Activated CD8-positive, alpha-beta memory T cell treated with anti-CD3 and anti-CD28 coated beads, Interleukin-2, amount 50 U/mL, for 1 hour (primary cell): ENCODE measurements around the gene ABLIM2.

ENCODE experiments used
- DNase-seq: peaks from one replicate; pipeline ENCODE4 v3.0.0-alpha.2; 2020; ENCODE audit errors: extremely low read depth

ABLIM2 gene

DNA sequence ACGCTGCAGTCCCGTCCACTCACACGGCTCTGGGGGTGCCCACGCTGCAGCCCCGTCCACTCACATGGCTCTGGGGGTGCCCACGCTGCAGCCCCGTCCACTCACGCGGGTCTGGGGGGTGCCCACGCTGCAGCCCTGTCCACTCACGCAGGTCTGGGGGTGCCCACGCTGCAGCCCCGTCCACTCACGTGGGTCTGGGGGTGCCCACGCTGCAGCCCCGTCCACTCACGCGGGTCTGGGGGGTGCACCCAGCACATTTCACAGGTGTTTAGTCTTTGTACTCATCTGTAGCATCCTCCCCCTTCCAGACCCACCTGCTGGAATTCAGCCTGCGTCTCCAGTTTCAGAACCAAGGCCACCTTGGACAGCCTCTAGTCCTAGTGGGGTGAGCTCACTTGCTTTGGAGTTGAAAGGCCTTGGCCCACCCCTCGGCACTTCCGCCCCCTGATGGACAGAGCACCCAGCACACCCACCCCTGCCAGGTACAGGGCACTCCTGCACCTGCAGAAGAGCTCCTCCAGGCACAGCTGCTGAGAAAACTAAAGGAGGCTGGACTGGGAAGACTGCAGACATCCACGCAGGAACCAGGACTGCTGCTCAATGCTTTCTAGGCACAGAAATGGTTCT is 73.0 kb downstream of the ABLIM2 start:
- no peak for DNase-seq

DNA sequence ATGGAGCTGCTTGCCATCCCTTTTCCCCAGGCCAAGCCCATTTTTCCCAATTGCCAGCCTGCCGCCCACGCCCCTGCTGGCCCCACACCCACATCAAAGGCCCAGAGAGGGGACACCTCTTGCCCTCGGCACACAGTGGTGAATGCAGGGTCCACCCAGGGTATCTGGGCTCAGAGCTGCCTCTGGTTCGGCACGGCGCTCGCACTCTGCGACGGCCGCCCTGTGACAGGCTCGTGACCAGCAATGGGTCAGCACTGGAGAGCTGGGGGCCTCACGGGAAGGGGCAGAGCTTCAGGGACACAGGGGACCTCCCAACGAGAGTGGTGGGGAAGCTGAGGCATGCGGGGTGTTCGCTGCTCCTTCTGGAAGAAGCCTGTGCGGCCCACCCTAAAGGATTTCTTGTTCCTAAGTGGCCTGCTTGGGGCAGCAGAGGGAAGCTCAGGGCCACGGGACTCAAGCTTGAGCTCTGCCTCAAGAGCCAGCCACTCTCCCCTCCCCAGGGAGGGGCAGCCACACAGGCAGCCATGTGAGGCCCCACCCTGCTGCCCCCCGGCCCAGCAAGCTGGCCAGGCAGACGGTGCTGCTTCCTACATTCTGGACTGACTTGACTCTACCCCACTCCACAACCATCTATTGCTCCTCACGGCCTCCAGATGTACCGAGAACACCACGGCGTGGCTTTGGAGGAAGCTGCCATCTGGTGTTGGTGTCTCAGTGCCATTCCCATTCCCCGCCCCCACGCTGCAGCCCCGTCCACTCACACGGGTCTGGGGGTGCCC is 73.7 kb downstream of the ABLIM2 start:
- DNase-seq = no peak

DNA sequence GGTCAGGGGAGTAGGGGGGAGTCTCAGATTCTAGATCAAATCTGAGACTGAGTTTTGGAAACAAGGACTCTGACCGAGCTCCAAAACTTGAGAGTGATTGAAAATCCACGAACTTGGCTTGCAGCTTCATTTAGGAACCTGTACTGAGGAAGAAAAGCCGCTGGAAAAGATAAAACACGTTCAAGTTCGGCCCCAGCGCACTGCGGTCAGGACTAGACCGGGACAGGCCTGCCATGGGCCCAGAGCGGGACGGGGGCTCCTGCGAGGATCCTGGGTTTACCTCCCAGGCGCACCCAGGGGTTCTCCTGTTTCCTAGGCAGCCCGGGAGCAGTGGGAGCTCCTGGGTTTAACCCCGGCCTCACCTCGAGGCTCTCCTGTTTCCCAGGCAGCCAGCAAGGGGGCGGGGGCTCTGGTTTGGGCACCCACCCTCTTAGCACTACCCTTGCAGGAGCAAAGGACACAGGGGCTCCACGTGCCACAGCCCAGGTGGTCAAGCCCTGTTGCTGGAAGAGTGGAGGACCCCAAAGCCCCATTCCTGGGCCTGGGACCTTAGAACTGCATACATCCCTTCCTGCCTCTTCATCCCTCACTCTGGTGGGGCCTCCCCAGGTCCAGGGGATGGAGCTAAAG is 74.5 kb downstream of the ABLIM2 start:
- no peak for DNase-seq

DNA sequence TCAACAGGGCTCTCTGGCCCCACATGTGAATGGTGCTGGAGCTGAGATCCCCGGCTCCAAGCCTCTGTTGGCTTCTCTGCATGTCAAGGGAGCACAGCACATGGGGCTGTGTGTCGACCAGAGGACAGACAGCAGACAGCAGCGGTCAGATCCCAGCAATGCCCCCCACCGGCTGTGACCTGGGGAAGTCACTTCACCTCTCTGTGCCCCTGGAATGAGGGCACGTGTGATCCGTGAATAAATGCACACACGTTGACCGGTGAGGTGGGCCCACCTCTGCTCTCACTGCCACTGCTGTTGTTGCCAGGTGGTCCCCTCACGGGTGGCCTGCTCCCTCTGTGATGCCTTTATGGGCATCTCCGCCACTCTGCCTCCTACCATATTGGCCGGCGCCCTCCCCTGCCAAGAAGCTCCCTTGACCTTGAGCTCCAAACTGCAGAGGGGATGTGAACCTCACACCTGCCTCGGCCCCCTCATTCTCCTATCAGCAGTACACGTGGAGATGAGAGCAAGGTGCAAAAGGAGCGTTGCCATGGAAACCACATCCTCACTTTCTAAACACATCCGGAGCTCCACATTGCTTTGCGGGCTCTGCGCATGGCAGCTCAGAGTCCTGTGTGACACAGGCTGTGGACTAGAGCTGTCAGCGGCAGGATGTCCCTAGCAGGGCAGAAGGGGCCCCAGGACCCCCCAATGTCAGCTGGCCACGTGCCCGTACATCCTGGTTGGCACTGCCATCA is 75.4 kb downstream of the ABLIM2 start:
- DNase-seq = no peak

DNA sequence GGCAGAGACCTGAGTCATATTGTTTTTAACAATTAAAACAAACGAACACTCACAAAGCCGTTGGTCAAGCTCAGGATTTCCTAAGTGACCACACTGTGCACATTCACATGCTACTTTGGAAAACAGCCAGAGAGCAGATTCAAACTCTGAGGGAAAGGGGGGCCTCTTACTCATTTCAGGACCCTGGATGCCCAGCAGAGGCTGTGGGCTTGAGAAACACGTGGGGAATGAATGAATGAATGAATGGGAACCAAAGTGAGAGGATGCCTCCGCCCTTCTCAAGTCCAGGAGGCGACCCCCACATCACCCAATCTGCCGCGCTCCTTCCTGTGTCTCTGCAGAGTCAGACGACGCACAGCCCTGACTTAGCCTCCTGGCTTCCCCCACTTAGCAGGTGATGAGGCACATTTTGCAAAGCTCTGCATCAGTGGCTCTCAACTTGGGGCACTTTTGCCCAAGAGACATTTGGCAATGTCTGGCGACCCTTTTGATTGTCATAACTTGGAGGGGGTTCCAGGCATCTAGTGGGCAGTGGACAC is 76.0 kb downstream of the ABLIM2 start:
- no peak for DNase-seq

DNA sequence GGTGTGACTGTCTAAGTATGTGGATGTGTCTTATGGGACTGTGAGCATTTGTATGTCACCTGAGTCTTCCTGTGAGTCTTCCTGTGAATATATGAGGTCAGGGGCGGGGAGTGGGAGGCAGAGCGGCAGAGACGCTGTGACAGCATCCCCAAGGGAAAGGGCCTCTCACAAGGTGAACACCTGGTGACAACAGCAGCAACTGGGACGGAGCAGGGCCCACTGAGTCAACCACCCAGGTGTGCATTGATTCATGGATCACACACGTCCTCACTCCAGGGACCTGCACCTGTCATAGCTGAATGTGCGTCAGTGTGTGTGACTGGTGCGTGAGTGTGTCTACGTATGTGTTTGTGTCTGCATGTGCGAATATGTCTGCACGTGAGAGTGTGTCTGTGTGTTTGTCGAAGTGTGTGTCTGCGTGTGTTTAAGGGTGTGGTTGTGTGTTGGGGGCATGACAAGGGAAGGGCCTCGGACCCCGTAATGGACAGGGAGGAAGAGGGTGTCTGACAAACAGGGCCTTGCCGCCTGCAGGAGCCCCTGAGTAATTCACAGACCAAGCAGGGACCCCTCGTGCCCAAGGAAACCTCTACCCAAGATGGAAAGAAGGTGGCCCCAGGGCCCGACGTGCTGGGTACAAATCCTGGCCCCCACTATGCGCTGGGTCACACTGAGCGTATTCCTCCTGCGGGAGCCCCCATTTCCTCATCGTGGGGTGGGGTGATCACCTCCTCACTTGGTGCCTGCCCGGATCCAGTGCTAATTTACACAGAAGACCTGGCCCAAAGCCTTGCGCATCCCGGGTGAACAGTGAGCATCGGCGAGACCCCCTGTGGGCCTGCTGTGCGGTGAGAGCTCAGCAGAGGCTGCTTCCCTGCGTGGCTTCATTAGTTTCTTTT is 76.7 kb downstream of the ABLIM2 start:
- no peak for DNase-seq

DNA sequence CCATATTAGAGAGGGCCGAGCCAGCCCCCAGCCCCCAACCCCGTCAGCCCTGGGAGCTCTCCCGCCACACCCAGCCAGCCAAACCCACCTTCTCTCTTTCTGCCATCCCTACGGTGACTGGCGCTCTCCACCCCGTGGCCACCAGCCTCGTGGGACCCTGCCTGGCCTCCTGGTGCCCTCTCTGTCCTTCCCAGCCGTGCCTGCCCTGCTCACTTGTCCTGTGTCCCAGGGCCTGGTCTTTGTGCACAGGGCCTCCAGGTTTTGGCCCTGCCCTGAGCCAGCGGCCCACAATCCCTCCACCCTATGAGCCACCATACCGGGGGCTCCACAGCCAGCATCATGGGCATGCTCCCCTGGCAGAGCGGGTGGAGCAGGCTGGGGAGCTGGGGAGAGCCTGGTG is 77.4 kb downstream of the ABLIM2 start:
- no peak for DNase-seq

DNA sequence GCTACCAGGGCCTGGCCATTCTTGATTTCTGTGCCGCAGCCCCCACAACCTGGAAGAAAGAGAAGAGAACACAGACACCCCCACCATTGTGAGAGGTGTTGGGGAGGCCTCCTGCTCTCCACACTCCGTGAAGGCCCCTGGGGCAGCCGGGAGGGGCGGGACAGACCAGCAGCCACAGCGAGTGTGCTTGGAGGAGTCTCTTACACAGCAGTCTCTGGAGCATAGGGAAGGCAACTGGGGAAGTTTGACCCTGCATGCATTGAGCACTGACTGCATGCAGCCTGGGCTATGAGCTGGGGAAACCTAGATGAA is 77.9 kb downstream of the ABLIM2 start:
- no peak for DNase-seq

DNA sequence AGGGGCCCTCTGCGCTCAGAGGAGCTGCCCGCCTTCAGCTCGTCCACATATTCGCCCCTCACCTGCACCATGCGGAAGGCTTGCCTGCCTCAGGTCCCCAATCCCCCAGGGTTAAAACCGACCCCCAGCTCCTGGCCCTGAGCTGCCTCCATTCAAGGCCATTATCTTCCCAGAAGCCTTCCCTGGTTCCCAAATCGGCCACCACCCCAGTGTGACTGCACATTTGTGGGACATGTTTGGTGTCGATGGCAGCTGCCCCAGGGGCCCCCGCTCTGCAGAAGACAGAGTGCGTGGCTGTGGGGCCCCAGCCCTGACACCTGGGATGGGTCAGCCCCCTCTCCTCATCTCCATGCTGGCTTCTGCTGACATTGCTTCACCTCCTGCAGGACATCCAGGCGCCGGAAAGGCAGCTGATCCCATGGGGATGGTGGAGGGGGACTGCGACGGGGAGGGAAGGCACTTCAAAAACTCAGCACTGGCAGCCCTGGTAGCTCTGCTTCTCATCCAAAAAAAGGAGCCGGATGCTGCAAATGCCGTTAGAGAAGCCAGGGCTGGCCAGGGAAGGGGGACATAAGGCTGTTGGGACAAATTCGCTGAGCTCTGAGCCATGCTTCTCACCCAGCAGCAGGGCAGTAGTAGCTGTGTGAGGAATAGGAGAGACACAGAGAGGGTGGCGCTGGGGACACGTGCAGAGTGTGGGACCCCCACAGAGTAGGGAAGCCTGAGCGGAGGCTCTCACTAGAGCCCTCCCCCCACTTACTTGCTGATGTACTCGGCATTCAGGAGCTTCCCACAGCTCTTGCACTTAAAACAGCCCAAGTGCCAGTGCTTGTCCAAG is 78.5 kb downstream of the ABLIM2 start:
- DNase-seq = no peak

DNA sequence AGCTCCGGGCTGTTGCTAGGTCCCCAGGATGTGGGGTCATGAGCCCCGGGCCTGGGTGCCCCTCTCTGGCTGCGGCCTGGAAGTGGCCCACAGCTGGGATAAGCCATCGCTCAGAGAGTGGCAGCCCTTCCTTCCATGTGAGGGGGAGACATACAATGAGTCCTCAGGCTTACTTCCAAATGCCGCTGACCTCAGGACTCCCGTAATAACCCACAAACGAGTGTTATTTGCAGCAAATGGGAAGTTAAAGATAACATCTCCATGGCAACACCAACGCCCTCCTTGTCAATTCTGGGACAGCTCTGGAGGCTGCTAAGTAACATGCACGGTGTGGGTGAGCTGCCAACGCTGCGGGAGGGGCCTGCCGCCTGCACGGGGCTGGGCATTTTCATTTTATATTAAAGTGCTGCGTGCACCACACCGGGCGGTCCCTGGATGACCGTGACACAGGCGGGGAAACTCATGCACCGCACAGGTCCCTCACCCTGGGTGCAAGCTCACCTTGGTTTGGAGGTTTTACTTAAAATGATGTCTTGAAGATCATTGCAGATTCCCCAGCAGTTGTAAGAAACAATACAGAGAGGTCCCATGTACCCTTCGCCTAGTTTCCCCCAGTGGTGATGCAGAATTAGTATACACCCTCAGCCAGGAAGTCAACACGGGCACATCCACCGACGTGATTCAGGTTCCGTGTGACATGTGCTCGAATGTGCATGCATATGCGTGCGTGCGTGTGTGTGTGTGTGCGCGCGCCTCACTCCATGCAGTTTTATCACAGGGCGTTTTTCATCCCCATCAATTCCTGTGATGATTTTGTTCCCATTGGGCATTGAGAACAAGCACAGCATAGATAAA is 79.4 kb downstream of the ABLIM2 start:
- DNase-seq = no peak

DNA sequence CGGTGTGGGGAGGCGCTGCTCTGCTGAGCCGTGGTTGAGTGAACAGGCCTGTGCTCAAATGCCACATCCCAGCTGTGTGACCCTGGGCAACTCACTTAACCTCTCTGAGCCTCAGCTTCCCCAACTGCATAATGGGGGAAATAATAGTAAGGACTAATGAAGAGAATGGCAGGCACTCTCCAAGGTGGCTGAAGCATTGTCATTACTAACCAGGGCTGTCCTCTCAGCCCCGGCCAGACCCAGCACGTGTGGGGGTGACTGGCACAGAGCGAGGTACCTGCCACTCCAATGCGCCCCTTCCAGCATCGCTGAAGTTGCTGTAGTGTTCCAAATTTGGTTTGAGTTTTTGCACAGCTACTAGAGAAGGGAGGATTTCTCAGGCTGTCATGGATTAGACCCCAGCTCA is 80.0 kb downstream of the ABLIM2 start:
- no peak for DNase-seq

DNA sequence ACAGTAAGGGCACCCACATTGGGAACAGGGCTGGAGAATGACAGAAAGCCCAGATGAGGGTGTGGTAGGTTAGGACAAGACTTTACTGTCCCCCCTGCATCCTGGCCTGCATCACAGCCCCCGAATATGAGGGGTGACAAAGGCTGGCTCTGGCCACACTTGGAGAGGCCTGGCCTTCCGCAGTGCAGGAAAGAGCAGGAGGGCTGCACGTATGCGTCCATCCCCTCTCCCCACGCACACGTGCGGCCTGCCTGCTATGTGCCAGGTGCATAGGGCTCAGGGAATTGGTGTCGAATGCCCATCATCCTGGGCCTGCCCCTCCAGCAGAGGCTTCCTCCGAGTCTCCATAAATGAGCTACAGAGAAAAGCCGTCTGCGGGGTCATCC is 80.5 kb downstream of the ABLIM2 start:
- no peak for DNase-seq

DNA sequence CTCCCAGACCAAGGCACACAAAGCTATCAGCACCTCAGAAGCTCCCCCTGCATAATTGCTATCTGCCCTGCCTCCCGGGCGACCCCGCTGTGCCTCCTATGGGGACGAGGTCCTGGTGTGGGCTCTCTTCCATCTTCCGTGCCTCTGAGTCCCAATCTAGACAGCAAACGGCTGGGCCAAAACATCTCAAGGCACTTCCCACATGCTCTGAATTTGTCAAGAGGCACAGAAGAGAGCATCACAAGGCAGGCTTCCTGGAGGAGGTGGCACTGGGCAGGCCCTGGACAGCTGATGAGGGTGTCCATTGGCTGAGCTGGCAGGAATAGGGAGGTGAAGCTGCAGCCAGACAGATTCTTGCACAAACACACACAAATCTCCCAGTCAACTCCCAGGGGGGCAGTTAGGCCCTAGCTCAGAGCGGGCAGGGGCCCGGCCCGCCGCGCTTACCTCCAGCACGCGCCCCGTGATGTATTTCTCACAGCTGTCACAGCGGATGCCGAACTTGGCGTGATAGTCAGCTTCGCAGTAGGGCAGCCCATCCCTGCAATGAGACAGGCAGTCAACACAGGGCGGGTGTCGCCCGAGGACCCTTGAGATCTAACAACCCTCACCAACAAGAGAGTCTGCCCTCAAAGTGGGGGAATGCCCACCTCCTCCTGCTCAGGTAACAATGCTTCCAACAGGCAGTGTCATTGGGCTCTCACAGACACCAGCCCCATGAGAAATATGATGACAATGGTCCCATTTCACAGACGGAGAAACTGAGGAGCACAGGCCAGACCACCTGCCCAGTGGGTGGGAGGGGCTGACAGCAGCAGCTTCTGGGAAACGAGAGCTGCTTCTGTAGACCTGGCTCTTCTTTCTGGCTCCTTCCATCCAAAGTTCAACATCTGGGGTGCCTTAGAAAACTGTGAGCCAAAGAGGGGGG is 81.2 kb downstream of the ABLIM2 start:
- no peak for DNase-seq

DNA sequence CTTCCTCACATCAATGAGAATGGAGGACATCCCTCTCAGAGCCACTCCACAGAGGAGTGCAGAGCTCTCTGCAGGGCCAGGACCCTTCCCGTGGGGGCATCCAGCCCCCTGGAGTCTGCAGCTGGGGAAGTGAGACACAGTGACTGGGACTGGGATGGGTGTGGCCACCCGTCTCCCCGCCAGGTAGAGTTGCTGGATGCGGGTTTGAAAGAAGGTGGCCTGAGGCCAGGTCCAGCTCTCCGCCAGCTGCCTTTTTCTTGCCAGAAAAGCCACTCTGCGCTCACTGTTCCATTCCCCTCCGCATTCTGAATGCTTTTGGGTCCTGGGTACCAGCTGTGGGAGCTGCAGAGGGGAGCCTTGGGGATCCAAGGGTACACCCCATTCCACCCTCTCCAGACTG is 82.6 kb downstream of the ABLIM2 start:
- DNase-seq = no peak

DNA sequence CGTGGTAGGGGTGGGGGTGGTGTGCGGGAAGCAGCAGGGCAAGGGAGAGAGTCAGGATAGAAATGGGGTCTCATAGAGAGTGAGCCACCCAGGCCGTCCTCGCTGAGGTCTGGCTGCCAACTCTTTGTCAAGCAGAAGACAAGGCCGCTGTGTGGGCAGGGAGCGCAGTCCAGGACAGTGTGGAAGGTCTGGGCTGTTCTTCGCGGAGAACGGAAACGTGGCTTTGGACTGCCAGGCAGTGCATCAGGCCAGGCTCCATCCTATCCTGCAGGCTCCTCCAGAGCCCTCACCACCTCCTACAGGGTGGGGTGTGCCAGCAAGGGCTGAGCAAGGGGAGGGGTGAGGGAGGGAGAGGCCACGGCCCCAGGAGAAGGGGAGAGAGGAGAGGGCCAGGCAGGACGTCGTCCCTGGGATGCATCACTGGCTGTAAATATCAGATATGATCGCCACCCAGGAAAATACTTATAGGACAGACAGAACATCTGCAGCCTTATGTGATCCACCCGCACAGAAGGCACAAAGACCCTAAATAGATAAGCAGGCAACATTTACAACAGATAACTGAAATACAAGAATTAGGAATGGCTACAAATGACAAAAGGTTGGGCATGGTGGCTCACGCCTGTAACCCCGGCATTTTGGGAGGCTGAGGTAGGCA is 85.3 kb downstream of the ABLIM2 start:
- no peak for DNase-seq

DNA sequence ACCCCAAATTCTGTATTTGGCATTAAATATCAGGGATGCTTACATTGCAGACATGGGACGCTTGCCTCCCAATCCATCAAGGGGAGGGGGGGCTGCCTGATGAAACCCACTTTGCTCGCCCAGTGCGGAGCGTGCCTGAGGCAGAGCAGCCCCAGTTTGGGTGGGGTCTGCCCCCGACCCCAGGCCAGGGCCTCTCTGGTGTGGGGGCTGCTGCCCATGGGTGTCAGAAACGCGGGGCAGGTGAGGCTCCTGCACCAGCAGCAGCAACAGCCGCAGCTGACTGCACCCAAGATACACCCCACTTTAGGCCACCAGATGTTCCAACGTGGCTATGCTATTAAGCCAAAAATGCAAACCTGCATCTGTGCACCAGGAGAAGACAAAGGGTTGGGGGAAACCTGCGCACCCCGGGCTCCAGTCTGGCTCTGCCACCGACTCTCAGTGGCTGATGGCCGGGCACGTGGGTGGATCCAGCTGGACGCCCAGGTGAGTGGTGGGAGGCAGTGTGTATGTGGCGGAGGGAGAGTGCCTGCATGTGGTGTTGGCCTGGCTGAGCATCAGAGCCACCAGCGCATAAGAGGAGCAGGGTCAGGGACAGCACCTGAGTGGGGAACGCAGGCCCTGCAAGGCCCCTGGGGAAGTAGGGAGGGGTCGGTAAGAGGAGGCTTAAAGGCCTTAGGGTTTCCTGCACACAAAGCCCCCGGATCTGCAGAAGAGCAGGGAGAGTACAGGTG is 86.2 kb downstream of the ABLIM2 start:
- no peak for DNase-seq

DNA sequence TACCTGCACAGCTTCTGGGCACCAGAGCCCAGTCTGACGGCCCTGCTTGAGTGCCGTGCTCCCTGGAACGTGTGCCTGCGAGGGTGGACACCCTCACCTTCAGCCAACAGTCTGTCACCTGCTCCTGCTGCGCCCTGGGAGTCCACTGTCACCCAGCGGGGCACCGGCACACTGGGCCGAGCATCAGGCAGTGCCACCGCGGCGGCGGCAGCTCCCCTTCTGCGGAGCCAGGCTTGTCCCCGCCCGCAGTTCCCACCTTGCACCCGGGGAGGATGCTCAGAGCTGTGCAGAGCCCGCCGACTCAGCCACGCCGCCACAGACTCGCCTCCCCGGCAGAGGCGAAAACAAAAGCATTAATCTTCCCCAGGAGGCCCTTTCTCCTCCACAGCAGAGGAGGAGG is 86.8 kb downstream of the ABLIM2 start:
- no peak for DNase-seq
